ENCODE measurements around the gene ACOX1. TPM values are rescaled to one million over a fixed set of nuclear protein-coding genes. Genes with fewer than 3 reads are reported as not detected.

ACOX1 gene
- total and polyA plus RNA-seq, 2 of the 13 experiments (the other 11 are each of a cell fraction or from before 2014, with no cell fraction given), result 86.4 to 120 TPM

GRCh38 chr17:75891605-75892555 lies 87.1 kb downstream of the ACOX1 start (continued):
- TF ChIP-seq, protein P1, sequence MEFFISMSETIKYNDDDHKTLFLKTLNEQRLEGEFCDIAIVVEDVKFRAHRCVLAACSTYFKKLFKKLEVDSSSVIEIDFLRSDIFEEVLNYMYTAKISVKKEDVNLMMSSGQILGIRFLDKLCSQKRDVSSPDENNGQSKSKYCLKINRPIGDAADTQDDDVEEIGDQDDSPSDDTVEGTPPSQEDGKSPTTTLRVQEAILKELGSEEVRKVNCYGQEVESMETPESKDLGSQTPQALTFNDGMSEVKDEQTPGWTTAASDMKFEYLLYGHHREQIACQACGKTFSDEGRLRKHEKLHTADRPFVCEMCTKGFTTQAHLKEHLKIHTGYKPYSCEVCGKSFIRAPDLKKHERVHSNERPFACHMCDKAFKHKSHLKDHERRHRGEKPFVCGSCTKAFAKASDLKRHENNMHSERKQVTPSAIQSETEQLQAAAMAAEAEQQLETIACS (CRISPR knock-in tag; IDR thresholded peaks at IDR 0.05), result no peak; the same call in 1 of the 2 replicates
- TF ChIP-seq PHF20 (CRISPR knock-in tag; IDR thresholded peaks at IDR 0.05), result peak; percentile 37; the same call in 1 of the 2 replicates
- TF ChIP-seq ZNF768 (CRISPR knock-in tag; IDR thresholded peaks at IDR 0.05), result no peak
- no peak for TF ChIP-seq ZZZ3 (CRISPR knock-in tag; IDR thresholded peaks at IDR 0.05; ENCODE audit: borderline replicate concordance)
- TF ChIP-seq ZNF362 (CRISPR knock-in tag; IDR thresholded peaks at IDR 0.05; ENCODE audit: borderline replicate concordance), result peak; percentile 38; the same call in 1 of the 2 replicates
- TF ChIP-seq RARA (CRISPR knock-in tag; IDR thresholded peaks at IDR 0.05), result peak; percentile 88
- no peak for TF ChIP-seq MYNN (CRISPR knock-in tag; IDR thresholded peaks at IDR 0.05; ENCODE audit: low read depth)
- TF ChIP-seq TBL1XR1 (IDR thresholded peaks at IDR 0.05; ENCODE audit: borderline replicate concordance, low read length, partially characterized antibody), result no peak
- no peak for TF ChIP-seq RARG (CRISPR knock-in tag; IDR thresholded peaks at IDR 0.05; ENCODE audit: low read depth)
- no peak for TF ChIP-seq ATF3 (CRISPR knock-in tag; IDR thresholded peaks at IDR 0.05)
- TF ChIP-seq CREM (IDR thresholded peaks at IDR 0.05), result peak; percentile 47; the same call in 1 of the 2 replicates
- TF ChIP-seq CREM (CRISPR knock-in tag; IDR thresholded peaks at IDR 0.05), result 0 out of 2 replicates have a peak, but pooled peaks have one; percentile 2
- peak; percentile 69 for TF ChIP-seq THAP11 (CRISPR knock-in tag; IDR thresholded peaks at IDR 0.05)
- TF ChIP-seq ZBTB7B (CRISPR knock-in tag; IDR thresholded peaks at IDR 0.05), result peak; percentile 93
- TF ChIP-seq GATAD2A (CRISPR knock-in tag; IDR thresholded peaks at IDR 0.05), result peak; percentile 84
- peak; percentile 59 for TF ChIP-seq YEATS2 (CRISPR knock-in tag; IDR thresholded peaks at IDR 0.05; ENCODE audit: borderline replicate concordance)
- peak; percentile 67; the same call in 1 of the 2 replicates for TF ChIP-seq ARID5B (CRISPR knock-in tag; IDR thresholded peaks at IDR 0.05)
- TF ChIP-seq ZNF607 (CRISPR knock-in tag; IDR thresholded peaks at IDR 0.05; ENCODE audit: borderline replicate concordance), result no peak
- no peak for TF ChIP-seq KAT2B (IDR thresholded peaks at IDR 0.05; ENCODE audit: borderline replicate concordance, low read depth, low read length)
- peak; percentile 94 for TF ChIP-seq HNF4A (CRISPR knock-in tag; IDR thresholded peaks at IDR 0.05)
- TF ChIP-seq, protein P2, sequence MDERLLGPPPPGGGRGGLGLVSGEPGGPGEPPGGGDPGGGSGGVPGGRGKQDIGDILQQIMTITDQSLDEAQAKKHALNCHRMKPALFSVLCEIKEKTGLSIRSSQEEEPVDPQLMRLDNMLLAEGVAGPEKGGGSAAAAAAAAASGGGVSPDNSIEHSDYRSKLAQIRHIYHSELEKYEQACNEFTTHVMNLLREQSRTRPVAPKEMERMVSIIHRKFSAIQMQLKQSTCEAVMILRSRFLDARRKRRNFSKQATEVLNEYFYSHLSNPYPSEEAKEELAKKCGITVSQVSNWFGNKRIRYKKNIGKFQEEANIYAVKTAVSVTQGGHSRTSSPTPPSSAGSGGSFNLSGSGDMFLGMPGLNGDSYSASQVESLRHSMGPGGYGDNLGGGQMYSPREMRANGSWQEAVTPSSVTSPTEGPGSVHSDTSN (CRISPR knock-in tag; IDR thresholded peaks at IDR 0.05), result no peak
